ENCODE results near the gene SLC35A3.
"Not testable (repeated sequence)": the region's sequence is repeated elsewhere in the genome, so short reads cannot be mapped to it uniquely, and the experiment has no call there.

Gene SLC35A3

DNA sequence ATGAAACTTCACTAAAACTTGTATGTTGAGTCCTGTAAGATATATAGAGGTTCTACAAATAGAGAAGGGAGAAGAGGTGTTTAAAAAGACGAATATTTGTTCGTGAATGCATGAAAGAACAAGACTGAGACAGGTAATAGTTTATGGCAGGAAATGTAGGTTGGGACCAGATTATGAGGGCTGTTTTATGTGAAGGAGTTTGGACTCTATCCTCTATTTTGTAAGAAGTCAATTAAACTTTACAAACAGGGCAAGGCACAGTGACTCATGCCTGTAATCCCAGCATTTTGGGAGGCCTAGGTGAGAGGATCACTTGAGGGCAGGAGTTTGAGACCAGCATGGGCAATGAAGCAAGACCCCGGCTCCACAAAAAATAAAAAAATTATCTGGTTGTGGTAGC lies 5.7 kb downstream of the SLC35A3 start:
- DNase-seq: no peak

DNA sequence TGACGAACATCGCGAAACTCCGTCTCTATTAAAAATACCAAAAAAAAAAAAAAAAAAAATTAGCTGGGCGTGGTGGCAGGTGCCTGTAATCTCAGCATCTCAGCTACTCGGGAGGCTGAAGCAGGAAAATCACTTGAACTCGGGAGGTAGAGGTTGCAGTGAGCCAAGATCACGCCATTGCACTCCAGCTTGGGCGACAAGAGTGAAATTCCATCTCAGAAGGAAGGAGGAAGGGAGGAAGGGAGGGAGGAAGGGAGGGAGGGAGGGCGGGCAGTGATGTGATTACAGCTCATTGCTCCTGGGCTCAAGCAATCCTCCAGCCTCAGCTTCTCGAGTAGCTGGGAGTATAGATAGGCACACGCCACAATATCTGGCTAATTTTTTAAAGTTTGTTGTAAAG lies 7.5 kb downstream of the SLC35A3 start:
- DNase-seq: not testable (repeated sequence)

DNA sequence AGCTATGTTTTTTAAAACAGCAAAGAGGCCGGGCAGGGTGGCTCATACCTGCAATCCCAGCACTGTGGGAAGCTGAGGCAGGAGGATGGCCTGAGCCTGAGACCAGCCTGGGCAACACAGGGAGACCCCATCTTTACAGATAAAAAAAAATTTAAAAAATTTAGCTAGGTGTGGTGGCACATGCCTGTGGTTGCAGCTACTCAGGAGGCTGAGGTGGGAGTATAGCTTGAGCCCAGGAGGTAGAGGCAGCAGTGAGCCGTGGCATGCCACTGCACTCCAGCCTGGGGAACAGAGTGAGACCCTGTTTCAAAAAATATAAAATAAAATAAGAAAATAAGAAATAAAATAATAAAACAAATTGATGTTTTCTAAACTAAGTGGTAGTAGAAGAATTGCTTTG lies 8.4 kb downstream of the SLC35A3 start:
- DNase-seq: no peak

GRCh38 chr1:99979091-99979490 lies 9.3 kb downstream of the SLC35A3 start:
- no peak for DNase-seq

DNA sequence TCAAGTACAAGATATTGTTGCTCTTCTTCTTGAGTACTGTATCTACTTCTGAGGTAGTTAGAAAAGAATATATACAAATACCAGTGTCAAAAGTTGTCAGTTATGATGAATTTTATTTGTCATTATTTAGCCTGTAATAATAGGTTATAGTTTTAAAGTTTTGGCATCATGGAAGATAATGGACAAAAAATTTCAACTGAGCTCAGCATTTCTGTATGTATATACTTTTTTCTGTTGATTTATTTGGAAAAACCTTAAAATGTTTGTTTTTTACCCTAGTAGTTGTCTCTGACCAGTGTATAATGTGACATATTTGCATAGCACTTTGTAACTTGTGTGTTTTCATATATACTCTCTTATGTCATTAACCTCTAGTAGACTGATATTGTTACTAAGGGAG lies 11.1 kb downstream of the SLC35A3 start:
- no peak for DNase-seq

- DNase-seq: no peak
Observed at GRCh38 chr1:99986656-99987225, 16.9 kb downstream of the SLC35A3 start.

GRCh38 chr1:99988210-99988765 lies 18.5 kb downstream of the SLC35A3 start:
- DNase-seq: no peak

- no peak for DNase-seq
Observed at GRCh38 chr1:99992044-99992722, 22.4 kb downstream of the SLC35A3 start.

GRCh38 chr1:99992760-99993467 lies 23.1 kb downstream of the SLC35A3 start:
- no peak for DNase-seq

GRCh38 chr1:99993468-99993845 lies 23.7 kb downstream of the SLC35A3 start:
- no peak for DNase-seq

- no peak for DNase-seq
Observed at GRCh38 chr1:99994496-99994895, 24.7 kb downstream of the SLC35A3 start.

GRCh38 chr1:99996951-99997350 lies 27.2 kb downstream of the SLC35A3 start:
- DNase-seq: no peak

DNA sequence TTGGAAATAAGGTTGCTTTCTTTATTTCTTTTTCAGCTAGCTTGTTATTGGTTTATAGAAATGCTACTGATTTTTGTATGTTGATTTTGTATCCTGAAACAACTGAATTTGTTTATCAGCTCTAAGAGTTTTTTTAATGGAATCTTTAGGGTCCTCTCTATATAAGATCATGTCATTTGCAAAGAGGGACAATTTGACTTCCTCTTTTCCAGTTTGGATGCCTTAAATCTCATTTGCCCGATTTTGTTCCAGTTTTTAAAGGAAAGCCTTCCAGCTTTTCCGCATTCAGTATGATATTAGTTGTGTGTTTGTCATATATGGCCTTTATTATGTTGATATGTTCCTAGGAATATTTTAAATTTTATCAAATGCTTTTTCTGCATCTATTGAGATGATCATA lies 31.7 kb downstream of the SLC35A3 start:
- DNase-seq: no peak

GRCh38 chr1:100005424-100005823 lies 35.6 kb downstream of the SLC35A3 start:
- no peak for DNase-seq

DNA sequence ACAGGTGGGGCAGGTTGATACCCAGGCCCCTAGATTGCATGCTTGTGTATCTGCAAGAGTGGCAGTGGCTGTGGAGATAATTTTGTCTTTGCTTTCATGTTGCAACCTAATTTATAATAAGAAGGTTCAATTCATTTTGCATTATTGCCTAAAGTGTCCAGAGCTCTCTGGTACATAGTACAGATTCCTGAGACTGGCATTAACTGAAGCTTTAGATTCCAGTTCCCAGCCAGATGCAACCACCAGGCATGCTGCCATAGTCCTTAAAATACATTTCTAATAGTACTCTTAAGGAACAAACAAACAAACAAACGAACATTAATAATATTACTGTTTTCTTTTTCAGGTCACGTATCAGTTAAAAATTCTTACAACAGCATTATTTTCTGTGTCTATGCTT lies 36.9 kb downstream of the SLC35A3 start:
- no peak for DNase-seq

- no peak for DNase-seq
Observed at GRCh38 chr1:100009458-100009857, 39.7 kb downstream of the SLC35A3 start.

DNA sequence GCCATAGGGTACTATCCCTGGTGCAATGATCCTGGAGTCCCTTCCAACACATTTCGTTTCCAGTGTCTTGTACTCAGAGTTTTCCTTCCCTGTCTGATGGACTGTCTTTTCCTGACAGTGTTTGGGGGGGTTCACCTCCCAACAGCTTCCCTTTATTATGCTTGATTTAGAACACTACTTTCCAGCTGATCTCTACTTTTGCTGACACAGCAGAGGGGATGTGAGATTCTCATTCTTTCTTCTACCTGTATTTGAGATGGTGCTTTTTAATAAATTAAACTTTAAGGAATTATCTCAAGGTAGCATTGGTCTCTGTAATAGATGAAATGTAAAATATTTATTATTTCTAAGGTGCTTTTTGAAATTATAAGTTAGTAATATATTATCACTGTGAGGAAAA lies 41.0 kb downstream of the SLC35A3 start:
- no peak for DNase-seq

DNA sequence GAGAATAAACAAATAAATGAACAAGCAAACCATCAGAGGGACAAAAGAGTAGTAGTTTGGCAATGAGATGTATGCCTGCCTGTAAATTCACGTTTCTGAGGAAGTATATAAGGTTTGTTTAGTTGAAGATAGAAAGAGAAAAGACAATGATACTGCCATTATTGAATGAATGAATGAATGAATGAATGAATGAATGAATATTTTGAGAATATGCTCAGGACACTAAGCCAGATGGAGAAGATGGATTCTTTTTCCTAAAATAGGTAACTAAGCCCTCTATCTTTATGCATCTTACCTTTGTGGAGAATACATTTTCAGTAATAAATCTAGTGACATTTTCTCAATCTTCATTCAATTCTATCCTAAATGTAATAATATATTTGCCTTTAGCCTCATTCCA lies 49.4 kb downstream of the SLC35A3 start:
- no peak for DNase-seq

DNA sequence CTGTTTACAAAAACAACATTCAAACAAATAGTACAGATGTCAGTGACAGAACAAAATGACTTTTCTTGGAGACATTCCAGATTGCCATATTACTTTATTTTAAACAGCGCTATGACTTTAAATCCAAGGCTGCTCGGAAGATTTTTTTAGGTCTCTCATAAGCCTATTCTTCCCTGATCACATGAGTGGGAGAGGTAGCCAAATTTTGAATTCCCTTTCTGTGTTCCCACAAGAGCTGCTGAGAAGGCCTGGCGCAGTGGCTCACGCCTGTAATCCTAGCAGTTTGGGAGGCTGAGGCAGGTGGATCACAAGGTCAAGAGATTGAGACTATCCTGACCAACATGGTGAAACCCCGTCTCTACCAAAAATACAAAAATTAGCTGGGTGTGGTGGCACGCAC lies 53.7 kb downstream of the SLC35A3 start:
- no peak for DNase-seq

DNA sequence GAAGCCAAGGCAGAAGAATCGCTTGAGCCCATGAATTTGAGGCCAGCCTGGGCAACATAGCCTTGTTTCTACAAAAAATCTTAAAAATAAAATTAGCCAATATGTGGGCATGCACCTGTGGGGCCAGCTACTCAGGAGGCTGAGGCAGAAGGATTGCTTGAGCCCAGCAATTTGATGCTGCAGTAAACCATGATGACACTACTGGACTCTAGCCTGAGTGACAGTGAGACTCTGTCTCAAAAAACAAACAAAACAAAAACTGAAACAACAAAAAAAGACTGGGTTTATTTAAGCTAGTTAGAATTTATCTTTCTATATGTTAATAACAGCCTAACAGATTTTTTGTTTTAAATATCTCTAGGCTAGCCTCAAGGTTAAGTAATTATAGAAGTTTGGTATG lies 57.4 kb downstream of the SLC35A3 start:
- DNase-seq: no peak

DNA sequence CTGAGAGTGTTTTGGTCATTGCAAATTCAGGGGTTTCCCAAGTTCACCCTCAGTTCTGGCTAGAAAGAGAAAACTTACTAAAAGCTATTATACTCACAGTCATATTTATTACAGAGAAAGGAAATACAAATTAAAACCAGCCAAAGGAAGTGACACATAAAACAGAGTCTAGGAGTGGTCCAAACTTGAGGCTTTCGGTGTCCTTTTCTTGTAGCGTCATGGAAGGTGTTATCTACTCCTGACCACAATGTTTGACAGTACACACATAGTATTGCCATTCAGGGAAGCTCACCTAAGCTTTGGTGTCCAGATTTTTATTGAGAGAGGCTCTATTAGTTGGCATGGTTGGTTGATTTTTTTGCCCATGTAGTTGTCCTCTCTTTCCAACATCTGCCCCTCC lies 59.0 kb downstream of the SLC35A3 start:
- no peak for DNase-seq

GRCh38 chr1:100034470-100034869 lies 64.7 kb downstream of the SLC35A3 start:
- no peak for DNase-seq

DNA sequence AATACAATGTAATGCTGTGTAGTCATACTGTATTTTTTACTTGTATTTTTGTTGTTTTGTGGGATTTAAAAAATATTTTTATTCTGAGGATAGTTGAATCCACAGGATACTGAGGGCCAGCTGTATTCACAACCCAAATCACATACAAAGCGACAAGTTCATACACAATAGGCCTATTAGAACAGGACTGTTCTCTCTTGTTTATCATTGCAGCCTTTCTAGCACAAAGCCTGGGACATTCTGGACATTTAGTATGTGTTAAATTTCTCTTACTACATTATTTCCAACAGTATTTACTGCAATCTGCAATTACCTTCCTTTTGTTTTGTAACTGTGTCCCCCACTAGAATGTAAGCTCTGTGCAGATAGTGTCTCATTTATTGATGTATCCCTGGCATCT lies 65.4 kb downstream of the SLC35A3 start:
- DNase-seq: no peak
